Stimulated activated CD4-positive, alpha-beta T cell treated with anti-CD3 and anti-CD28 coated beads, TNF-alpha, amount 100 ng/mL, for 24 hours (primary cell): Measurements from ENCODE around the gene MACC1.

Experiments used
- DNase-seq, 3 experiments: peaks; one replicate each; pipeline ENCODE4 v3.0.0-alpha.2; 2020; ENCODE audit warnings: low read depth in 3 of 3

Gene MACC1

GRCh38 chr7:20229646-20230500, 12.7 kb upstream of the MACC1 start:
- DNase-seq, result no peak

- no peak for DNase-seq
Measured at GRCh38 chr7:20229081-20229480, 11.9 kb upstream of the MACC1 start.

GRCh38 chr7:20228654-20229053, 11.5 kb upstream of the MACC1 start:
- DNase-seq, result no peak

GRCh38 chr7:20227291-20227795, 10.2 kb upstream of the MACC1 start:
- no peak for DNase-seq

GRCh38 chr7:20226860-20227259, 9.7 kb upstream of the MACC1 start:
- DNase-seq, result no peak

GRCh38 chr7:20225384-20225783, 8.2 kb upstream of the MACC1 start:
- no peak for DNase-seq

- no peak for DNase-seq
Measured at GRCh38 chr7:20224025-20224424, 6.8 kb upstream of the MACC1 start.

- no peak for DNase-seq
Measured at GRCh38 chr7:20223356-20223755, 6.2 kb upstream of the MACC1 start.

- no peak for DNase-seq
Measured at GRCh38 chr7:20222219-20222828, 5.1 kb upstream of the MACC1 start.

- DNase-seq, result no peak
Measured at GRCh38 chr7:20220921-20221547, 3.9 kb upstream of the MACC1 start.

GRCh38 chr7:20220293-20220761, 3.1 kb upstream of the MACC1 start:
- no peak for DNase-seq

GRCh38 chr7:20219446-20220292, 2.5 kb upstream of the MACC1 start:
- no peak for DNase-seq

GRCh38 chr7:20219062-20219445, 1.9 kb upstream of the MACC1 start:
- no peak for DNase-seq

- DNase-seq, result no peak
Measured at GRCh38 chr7:20218279-20218678, 1.1 kb upstream of the MACC1 start.

- DNase-seq, result no peak
Measured at GRCh38 chr7:20216406-20217036, 663 bp downstream of the MACC1 start.

GRCh38 chr7:20214921-20215669, 2.1 kb downstream of the MACC1 start:
- no peak for DNase-seq

GRCh38 chr7:20214132-20214531, 3.1 kb downstream of the MACC1 start:
- DNase-seq, result no peak

- DNase-seq, result no peak
Measured at GRCh38 chr7:20213378-20213777, 3.8 kb downstream of the MACC1 start.

GRCh38 chr7:20211376-20211775, 5.8 kb downstream of the MACC1 start:
- no peak for DNase-seq

GRCh38 chr7:20208651-20209307, 8.4 kb downstream of the MACC1 start:
- DNase-seq, result no peak
